GM21619 (cell line): Measurements from ENCODE around the gene ELL.

Source experiments
- ATAC-seq: cut with Tn5 transposase; IDR thresholded peaks from one replicate; pipeline ENCODE4 v1.9.1; 2021; ENCODE audit not compliant: unreplicated experiment

ELL gene

DNA sequence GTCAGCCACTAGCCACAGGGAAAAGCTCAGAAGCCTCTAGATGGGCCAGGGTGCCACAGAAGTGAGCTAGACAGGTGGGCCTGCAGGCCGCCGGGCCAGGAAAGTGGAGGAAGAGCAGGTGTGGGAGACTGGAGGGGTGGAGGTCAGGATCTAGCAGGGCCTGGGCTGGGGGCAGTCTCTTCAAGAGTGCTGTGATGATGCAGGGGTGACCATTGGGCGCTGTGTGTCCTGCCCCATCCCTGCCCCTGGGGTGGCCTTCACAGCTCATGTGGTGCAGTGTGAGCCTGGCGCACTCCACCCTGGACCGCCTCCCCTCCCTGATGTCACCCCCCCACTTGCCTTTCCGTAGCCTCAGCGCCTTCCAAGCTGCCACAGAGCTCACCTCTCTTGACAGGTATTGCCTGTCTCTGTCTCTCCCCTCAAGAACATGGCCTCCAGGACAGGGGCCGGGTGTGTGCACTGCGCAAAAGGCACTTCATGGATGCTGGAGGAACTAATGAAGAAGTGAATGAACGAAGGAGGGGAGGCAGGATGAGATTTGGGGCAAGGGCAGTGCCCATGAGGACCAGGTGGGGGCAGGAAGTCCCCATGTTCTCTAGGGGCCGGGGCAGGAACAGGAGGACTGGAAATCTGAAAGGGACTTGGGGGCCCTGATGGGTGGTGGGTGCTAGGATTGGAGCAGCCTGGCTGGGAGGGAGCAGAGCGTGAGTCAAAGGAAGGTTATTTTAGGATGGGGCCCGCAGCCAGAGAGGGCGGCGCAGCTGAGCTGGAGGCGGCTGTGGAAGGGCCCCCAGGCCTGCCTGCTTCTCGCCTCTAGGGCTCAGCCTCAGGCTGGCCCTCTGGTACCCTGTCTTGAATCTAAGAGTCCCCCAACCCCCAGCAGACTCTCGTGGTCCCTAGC, 96.1 kb downstream of the ELL start:
- ATAC-seq: no peak

DNA sequence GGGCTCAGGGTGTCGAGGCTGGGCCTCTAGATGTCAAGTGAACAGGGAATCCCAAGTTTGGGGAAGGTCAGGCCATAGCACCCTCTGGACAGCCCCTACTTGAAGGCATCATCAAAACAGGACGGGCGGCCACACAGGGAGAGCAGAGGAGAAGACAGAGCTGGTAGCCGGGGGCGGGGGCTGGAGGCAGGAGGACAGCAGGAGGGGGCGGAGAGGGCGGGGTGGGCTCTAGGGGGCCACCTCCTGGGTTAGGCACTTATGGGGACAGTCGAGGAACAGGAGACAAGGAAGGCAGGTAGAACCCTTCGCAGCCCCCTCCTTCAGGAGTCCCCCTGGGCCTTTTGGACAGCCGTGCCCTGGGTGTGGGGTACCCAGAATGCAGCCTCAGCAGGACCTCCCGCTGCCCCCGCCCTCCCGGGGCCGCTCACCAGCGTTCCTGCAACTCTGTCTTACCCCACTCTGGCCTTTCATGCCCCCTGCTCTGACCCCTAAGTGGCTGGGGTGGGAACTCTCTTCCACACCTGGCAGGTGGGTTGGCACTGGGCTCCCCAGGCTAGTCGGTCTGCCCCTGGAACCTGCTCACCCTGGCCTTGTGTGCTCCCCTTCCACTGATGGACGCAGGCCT, 96.9 kb downstream of the ELL start:
- no peak for ATAC-seq

DNA sequence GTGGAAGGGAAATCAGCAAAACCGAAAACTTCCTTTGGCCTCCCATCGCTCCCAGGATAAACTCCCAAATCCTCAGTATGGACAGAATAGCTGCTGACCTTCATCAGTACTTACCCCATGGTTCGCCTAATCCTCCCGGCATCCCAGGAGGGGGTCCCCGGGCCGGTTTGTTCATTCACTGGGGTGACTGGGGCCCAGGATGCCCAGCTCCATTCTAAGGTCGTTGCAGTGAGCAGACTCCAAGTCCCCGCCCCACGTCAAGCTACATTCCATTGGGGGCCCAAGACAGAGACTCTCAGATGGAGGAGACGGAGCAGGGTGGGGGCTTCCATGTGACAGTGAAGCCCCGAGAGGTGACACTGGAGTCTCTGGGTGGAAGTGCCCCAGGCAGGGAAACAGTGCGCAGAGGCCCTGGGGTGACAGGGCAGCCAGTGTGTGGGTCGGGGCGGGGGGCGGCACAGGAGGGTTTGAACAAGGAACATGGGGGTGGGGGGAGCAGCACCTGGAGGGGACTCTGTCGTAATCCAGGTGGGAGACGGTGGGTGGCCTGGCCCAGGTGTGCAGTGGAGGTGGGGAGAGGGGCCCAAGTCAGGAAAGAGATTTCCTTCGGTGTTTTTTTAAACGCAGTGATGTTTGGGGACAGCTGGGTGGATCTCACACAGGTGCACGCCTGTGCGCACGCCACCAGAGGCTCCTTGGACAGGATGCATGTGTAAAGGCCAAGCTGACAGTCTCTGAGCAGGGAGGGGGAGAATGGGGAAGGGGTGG, 97.6 kb downstream of the ELL start:
- no peak for ATAC-seq

DNA sequence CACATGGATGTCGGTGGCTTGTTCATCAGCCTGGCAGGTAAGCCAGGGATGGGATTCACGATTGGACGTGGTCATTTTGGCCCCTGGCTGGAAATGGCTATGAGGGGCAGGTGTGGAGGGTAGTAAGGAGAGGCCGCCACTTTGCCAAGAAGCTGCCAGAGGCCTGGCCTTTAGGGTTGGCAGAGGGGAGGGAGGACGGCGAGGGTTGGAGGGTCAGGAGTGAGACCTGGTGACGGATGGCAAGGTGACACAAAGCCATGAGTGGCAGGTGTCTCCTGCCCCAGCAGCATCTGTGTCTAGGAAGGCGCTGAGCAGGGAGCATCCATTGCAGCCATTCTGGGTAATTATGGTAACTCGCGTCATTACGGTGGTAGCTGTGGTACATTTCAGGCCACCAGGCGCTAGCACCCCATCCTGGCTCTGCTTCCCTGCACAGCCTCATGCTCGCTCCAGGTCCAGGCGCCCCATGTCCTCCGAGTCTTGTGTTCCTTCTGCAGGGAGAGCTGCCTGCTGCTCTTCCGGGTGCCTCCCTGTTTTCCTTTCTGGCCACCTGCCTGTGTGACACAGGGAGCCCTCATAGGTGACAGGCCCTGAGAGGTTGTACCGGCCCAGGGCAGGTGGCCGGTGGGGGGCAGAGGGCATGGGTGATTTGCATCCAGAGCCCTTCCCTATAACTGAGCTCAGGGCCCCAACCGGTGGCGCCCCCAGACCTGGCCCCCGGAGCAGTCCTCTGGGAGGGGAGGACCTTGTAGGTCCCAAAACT, 98.4 kb downstream of the ELL start:
- no peak for ATAC-seq

DNA sequence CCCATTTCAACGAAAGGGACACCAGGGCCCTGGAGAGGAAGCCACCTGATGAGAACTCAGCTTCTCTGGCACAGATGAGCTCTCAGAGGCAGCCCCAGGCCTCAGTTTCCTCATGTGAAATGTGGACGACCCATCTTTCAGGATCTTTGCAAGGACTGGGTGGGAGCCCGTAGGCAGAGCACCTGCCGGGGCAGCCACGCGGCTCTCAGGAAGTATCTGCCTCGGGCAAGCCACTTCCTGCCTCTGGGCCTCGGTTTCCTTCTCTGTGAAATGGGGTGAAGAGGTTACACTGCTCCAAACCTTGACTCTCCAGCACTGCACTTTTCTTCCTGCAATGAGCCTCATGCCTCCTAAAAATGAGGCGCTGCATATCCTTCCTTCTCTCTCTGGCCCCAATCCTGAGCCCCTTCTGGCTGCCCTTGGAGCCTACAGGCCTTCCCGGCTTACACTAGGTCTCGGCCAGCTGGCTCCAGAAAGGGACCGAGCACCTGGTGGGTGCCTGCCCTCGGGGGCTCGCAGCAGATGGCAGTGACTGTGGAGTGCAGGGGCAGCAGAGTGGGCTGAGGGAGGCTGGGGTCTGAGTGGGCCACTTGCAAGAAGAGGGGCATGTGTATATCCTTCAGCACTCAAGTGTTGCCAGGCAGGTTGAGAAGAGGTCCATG, 99.2 kb downstream of the ELL start:
- ATAC-seq: no peak

DNA sequence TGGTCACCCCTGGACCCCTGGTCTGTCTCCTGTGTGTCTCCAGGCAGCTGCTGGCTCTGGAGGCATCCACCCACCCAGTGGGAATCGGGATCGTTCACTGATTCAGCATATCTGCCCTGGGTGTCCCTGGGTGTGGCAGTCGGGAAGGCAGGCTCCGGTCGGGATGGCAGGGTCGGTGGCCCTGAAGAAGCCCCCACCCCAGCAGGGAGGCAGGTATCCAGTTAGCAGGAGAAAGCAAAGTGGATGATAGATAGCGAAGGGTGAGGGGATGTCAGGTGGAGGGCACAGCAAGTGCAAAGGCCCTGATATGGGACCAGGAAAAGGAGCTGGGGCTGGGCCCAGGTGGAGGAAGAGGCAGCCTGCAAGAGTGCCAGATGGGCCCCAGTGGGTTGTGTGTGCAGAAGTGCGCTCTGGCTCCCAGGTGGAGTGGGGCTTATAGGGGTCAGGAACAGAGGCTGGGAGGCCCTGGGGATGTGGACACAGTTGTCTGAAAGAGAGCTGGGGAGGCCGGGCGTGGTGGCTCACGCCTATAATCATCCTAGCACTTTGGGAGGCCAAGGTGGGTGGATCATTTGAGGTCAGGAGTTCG, 100.4 kb downstream of the ELL start:
- ATAC-seq: no peak

DNA sequence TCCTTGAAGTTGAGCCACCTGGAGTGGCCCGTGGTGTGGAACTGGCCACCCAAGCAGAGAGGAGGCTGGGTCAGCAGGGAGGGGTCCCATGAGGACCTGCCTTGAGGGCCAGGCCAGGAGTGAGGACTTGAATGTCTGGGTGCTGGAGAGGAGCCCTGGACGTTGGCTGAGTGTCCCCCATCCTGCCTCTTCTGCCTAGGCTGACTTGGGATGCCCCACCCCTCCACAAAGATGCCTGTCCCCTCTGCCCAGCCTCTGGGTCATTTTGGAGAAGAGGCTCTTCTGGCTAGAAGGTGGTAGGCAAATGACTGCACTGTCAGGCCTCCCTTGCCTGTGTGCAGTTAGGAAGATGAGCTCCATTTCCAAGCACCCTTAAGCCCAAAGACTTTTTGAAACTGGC, 100.9 kb downstream of the ELL start:
- ATAC-seq: no peak

DNA sequence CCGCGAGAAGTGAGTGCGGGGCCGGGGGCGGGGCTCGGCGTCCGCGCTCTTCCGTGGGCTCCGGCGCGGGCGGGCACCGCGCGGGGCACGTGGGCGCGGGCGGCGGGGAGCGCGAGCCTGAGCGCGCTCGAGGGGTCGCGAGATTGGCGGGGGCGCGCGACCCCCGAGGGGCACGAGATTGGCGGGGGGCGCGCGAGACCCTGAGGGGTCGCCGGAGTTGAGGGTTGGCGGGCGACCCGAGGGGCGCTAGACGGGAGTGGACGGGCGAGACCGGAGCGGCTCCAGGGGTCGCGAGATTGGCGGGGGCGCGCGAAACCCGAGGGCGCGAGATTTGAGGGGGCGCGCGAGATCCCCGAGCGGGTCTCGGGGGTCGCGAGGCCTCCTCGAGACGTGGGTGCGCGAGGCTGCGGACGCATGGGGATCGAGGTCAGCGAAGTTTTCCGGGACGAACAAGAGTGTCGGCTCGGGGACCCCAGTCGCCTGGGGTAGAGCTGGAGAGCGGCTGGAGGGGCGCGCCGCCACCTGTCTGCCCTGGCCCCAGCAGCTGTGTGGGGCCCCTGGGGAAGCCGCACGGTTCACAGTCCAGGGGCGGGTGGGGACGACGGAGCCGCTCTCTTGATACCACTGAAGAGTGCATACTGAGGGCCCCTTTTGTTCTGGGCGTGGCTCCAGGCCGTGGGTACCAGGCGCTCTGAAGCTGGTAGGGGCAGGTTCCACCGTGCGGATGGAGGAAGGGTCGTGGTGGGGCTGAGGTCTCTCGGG, 102.0 kb downstream of the ELL start:
- ATAC-seq: no peak

DNA sequence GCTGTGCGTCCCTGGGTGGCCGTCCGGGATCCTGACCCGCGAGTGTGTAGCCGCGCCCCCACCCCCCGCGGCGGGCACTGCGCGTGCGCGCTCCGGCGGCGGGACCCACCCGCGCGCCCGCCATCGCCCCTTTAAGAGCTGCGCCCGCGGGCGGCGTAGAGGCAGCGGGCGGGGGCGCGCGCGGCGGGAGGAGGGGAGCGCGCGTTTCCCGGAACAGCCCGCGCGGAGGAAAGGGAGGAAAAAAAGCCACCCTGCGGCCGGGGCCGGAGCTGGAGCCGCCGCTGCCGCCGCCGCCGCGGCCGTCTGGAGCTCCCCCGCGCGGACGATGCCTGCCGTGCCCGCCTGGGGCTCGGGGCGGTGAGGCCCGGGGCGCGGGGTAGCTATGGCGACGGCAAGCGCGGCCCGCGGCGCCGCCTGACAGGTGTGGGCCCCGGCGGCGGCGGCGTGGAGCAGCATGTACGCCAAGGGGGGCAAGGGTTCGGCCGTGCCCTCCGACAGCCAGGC, 102.6 kb downstream of the ELL start, which contains the start of gene SSBP4:
TSS of gene SSBP4 (plus strand) at position 204 of the 504 bp plus-strand sequence. CDS start at position 455, 251 bp downstream.
- no peak for ATAC-seq

DNA sequence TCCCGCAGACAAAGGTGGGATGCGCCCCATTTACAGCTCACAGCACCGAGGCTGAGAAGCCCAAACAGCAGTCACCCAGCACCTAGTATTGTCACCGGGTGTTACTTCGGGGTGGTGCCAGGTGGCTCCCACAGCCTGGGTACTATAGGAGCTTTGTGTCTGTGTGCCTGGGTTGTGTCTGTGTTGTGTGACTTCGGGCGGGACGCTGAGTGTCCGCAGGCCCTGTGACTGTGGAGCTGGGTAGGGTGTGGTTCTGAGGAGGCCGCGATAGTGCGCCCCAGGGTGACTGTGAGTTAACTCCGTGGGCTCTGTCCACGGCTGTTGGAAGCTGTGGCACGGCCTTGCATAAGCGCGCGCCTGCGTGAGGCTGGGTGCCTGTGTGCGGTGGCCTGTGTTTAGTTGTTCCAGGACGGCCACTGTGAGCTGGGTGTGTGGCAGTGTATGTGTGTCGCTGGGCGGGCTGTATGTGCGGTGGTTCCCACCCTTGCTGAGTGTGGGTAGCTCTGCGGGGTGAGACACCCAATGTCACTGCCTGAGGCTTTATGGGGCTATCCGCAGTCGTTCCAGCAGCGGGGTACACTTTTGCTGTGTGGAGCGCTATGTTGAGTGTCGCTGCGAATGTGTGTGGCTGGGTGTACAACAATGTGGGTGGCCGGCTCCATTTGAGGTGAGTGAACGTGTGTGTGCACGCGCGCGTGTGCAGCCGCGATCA, 103.2 kb downstream of the ELL start:
- no peak for ATAC-seq

DNA sequence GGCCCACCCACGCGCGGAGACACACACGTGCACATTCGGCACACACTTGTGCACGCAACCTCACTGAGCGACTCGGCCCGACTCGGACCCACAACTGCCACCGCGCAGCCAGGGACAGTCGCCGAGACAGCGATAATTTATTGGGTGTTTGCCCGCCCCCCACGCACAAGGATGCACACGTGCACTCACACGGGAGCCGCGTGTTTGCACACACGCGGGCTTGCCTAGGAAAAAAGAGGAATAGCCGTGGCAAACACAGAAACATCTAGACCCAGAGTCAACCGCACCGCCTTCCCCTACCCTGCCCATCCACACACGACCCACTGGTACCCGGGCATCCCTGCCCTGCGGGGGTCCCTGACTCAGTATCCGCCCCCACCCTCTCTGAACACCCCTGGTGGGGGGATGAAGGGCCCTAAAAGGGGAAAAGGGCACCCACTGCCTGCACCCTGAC, 103.8 kb downstream of the ELL start:
- no peak for ATAC-seq

DNA sequence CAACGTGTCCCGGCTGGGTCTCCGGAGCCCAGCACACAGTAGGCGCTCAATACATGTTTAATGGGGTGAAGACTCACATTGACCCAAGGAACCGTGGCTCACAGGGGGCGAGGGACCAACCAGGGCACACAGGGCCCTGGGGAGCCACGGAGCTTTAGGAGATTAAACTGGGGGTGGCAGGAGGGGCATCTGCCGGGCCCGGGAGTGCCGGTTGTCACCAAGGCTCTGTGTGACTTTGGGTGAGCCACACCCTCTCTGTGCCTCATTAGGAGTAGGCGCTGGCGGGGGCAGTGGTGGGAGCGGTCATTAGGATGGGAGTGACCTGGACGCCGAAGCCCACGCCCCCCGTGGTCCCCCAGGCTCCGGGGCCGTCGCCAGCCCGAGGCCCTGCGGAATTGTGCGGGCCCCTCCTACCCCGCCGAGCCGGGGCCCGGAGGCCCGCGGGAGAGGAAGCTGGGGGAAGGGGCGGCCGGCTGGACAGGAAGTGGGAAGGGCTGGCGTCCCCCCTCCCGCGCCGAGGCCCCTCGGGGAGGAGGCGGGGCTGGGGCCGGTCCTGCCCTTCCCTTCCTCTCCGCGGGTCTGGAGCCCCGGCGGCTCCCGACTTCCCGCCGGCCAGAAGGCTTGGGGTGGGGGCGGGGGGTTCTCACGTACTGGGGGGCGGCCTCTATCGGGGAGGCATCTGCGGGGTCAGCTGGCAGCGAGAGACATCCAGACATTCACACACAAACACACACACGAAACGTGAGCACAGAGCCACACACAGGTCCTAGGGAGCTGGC, 104.4 kb downstream of the ELL start:
- no peak for ATAC-seq

DNA sequence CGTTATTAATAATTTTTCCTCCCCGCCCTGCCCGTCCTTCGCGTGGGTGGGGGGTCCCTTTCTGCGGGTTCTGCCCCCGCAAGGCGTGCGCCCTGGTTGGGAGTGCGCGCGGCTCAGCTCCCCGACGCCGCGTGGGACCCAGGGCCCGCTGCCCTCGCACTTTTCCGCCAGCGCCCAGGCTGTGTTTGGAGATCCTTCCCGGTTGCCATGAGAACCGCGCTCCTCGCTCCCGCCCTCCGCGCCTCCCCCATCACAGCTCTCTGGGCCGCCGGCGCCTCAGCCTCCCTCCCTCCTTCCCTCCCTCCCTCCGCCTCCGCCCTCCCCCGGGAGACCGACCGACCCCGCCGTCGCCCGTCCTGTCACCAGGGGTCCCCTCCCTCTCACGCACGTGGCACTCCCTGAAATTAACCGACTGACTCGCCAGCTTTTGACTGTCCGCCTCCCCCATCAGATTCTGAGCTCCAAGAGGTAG, 105.1 kb downstream of the ELL start:
- no peak for ATAC-seq

DNA sequence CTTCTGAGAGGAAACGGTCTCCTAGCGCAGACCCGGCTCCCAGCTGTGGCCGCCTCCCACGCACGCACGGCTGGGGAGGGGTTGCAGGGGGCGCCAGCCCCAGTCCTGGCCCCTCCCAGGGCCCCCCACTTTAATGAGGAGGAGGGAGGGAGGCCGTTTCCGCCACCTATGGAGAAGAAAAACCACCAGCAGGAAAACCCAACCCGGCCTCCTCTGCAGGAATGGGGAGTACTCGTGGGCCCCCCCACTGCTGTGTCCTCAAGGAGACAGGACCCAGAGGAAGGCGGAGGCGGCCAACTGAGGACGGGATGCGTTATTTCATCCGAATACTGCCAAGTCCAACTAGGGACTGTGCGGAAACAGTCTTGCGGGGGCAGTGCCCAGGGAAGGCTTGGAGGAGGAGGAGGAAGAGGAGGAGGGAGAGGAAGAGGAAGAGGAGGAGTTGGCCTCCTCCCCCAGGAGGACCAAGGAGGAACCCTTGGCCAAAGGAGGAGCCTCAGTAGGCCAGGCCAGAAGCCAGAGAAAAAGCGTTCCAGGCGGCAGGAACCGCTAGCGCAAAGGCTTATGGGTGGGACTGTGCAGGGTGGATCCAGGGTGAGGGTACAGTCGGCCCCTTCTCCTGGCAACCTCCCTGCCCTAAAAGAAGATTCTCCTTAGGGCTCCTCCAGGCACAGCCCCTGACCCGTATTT, 106.5 kb downstream of the ELL start:
- no peak for ATAC-seq

DNA sequence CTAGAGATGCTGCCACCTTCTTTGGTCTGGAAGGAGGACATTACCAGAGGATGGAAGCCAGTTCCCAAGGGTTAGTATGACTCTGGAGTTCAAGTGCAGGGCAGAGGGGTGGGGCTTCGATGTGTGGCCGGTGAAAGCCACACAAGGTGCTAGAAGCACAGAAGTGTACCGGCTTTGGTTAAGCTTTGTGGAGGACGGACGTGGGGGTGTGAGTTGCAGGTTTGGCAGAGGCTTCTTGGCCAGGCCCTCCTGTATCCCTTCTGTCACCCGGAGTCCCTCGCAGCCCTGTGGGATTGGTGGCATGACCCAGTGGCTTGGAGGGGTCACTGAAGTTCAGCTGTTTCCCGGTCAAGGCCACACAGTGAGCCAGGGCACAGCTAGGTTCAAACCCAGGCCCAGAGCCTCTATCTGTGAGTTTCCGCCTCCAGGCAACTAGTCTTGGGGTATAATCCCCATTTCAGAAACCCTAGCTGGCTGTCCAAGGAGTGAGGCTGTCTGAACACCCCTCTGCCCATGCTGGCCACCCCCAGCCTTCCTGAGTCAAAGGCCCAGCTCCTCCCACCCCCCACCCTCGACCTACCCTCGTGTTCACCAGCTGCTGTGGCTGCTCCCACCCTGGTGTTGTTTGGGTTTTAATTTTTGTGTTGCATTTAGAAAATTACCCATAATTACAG, 107.2 kb downstream of the ELL start:
- no peak for ATAC-seq

DNA sequence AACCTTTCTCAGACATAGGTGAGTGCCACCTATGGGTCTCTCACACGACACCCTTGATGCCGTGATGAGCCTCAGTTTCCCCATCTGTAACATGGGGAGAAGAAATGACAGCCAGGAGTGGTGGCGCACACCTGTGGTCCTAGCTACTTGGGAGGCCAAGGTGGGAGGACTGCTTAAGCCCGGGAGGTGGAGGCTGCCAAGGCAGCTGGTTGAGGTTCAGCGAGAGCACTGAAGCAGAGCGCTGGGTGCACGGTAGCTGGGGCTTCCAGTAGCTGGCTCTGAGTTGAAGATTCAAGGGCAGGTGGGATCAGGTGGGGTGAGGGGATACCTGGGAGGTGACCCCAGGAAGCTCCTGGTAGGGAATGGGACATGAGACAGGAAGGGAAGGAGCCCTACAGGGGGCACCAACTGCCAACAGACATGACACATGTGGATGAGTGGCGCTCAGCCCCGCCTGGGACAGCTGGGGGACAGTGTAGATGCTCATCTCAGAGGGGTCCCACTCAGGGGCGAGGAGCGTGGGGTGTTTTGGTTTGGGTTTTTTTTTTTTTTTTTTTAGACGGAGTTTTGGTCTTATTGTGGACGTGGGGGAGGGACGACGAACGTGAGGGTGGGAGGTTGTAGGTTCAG, 109.1 kb downstream of the ELL start:
- no peak for ATAC-seq
